ENCODE data around the gene PTPRE.

PTPRE gene, protein sequence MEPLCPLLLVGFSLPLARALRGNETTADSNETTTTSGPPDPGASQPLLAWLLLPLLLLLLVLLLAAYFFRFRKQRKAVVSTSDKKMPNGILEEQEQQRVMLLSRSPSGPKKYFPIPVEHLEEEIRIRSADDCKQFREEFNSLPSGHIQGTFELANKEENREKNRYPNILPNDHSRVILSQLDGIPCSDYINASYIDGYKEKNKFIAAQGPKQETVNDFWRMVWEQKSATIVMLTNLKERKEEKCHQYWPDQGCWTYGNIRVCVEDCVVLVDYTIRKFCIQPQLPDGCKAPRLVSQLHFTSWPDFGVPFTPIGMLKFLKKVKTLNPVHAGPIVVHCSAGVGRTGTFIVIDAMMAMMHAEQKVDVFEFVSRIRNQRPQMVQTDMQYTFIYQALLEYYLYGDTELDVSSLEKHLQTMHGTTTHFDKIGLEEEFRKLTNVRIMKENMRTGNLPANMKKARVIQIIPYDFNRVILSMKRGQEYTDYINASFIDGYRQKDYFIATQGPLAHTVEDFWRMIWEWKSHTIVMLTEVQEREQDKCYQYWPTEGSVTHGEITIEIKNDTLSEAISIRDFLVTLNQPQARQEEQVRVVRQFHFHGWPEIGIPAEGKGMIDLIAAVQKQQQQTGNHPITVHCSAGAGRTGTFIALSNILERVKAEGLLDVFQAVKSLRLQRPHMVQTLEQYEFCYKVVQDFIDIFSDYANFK

DNA sequence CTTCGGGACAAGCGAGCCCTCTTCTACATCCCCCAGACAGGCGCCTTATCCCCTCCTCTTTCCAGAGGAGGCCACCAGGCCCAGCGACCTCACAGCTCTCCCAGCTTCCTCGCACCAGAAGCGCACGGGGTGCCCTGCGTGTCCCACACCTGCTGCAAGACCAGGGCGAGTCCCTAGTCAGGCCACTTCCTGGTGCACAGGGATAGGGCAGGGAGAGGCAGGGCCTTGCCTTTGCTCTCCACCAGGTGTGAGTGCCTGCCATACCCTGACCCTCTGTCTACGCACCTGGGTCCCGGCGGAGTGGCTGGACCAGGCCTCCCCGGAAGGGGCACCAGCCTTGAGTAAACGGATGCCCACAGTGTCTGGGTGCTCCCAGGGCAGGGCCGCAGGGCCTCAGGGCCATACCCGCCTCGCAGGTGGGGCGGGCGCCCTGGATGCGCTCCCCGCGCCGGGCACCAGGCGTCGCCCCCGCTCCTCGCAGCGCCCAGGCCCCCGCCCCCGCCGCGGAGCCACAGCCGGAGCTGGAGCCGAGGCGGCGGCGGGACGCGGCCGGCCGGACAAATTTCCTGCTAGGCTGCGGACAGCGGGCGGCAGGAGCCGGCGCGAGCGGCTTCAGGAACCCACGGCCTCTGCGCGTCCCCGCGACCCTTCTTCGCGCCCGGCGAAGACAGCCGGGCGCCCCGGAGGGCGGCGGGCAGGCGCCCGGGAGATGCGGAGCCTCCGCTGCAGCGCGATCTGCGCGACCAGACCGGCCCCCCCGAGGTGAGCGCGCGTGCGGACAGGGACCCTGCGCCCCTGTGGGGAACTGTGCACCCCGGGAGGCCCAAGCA, at the start of gene PTPRE:
Gene PTPRE (plus strand): TSS at position 556 of the 830 bp plus-strand sequence. CDS start 133,779 bp downstream, outside the sequence.
- DNase-seq, result peak in 1 of 2 experiments; percentile 25

DNA sequence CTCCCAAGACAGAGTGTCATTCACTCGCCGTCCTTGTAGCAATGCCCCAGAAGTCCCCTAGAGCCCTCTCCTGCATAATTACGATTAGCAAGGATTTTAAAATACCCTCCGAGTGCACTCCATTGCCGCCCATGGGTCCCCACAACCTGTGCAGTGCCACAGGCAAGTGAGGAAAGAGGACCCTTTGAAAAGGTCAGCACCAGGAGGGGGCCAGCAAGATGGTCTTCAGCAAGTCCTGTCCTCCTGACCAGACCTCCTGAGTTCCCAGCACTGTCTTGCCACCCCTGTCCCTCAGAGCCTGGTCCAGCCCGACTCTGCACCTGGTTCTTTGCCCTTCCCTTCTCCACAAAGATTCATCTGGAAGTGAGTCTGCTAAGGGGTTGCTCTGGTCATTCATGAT, 46.3 kb upstream of the PTPRE start:
- no peak for DNase-seq

DNA sequence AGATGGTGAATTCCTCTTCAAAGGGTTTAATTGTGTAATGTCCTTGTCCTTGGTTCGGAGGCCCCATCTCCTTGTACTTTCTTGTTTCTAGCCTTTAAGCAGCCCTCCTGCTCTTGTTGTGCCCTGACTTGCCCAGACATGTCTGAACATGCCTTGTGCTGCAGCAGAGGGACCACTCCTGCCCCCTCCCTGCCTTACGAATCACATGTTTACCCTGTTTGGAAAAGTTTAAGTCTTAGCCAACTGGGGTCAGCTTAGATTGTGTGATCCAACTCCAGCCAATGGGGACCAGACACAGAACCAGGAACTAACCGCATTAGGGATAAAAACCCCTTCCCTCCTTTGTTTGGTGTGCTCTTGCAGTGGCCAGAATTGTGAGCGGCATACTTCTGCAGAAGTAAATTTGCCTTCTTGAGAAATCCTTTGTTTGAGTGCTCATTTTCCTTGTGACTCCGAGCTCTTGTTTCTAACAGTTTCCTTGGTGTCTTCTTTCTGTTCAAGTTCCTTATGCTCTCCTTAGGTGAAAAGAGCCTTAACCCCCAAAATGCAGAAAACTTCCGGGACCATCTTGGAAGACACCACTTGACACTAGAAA, 43.6 kb upstream of the PTPRE start:
- no peak for DNase-seq

DNA sequence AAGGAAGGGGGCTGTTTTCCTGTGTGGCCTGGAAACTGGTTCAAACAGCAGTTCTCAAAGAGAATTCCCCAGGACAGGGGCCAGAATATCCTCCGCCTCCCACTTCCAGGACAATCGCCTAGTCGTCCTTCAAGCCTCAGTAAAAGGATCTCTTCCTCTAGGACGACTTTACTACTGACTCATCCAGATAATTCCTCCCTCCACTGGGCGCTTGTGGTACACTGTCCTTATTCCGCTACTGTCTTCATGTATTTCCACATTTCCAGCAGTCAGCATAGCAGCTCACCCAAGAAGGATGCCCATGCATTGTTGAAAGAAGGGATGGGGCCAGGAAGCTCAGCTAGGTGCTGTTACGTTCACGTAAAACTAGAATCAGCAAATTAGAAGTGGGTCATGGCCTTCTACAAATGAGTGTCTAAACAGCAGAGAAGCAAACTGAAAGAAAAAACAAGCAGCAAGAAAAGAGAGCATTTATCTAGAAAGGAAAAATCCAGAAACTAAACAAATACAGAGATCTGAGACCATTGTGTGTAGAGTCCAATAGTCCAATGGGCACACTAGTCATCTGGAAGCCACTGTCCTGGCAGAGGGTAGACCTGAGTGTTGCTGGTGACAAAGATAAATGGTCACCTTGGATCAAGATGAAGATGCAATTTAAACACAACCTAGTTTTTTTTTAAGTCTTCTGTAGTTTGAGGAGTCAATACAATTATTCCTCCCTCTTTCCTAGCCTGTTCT, 40.5 kb upstream of the PTPRE start:
- no peak for DNase-seq

DNA sequence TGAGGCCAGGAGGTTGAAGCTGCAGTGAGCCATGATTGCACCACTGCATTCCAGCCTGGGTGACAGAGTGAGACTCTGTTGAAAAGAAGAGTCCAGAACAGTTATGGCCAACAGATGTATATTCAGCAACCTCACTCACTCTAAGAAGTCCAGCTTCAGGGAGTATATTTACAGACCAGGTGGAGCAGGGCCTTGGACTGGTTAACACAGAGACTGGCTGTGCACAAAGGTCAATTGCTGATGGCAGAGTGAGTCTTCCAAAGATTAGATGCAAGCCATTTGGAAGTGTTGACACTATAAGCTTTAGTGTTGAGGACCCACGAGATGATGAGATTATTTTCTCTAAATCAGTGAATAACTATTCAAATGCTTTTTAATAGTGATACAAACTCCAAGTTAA, 39.1 kb upstream of the PTPRE start:
- DNase-seq, result no peak

DNA sequence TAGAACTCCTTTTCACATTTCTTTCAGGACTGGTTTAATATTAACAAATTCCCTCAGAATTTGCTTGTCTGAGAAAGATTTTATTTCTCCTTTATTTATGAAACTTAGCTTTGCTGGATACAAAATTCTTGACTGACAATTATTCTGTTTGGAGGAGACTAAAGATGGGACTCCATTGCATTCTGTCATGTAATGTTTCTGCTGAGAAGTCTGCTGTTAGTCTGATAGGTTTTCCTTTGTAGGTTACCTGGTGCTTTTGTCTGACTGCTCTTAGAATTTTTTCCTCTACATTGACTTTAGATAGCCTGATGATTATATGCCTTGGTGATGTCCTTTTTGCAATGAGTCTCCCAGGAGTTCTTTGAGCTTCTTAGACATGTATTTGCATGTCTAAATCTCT, 37.6 kb upstream of the PTPRE start:
- no peak for DNase-seq

DNA sequence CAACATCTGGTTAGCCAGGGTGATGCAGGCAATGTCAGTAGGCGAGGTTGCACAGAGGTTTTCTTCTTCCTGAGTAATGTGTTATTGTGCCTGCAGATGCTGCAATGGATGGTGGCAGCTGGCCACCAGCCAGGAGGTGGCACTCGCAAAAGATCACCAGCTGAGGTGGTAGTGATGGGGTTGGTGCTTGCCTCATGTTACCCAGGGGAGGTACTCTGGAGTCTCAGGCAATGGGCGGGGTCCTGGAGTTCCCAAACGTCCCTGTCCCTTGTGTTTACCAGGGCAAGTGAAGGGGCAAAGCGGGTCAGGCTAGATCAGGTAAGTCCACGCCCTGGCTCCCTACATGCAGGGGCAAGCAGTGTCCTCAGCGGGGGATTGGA, 35.3 kb upstream of the PTPRE start:
- no peak for DNase-seq

DNA sequence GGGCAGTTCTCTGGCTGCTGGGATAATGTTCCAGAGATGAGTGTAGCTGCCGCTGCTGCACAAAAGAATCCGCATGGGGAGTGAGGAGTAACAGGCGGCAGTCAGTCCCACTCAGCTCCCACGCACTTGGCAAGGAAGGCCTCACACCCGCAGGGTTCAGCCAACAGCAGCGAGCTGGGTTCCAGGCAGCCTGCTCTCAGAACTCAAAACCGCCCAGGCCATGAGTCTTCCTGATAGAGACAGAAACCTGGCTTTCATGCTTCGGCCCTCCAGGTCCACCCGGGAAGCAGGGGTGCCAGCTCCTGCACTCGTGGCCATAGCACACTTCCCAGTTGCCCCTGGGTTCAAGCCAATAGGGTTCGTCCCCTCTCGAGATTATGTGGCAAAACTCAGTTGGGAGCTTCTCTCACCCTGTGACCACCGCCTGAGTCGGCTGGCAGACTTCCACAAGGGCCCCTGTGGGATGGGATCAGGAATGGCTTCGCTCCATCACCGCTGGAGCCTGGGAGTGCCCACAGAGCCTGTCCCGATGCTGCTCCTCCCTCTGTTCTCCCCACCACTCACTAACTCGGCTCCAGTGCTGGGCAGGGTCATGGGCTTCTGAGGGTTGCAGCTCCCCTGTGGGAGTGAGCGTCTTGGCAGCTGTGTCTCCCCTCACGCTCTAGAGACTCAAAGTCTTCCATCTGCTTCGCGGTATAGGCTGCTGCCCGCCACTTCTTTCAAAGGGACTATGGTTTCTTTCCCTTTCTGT, 34.7 kb upstream of the PTPRE start:
- DNase-seq, result no peak

DNA sequence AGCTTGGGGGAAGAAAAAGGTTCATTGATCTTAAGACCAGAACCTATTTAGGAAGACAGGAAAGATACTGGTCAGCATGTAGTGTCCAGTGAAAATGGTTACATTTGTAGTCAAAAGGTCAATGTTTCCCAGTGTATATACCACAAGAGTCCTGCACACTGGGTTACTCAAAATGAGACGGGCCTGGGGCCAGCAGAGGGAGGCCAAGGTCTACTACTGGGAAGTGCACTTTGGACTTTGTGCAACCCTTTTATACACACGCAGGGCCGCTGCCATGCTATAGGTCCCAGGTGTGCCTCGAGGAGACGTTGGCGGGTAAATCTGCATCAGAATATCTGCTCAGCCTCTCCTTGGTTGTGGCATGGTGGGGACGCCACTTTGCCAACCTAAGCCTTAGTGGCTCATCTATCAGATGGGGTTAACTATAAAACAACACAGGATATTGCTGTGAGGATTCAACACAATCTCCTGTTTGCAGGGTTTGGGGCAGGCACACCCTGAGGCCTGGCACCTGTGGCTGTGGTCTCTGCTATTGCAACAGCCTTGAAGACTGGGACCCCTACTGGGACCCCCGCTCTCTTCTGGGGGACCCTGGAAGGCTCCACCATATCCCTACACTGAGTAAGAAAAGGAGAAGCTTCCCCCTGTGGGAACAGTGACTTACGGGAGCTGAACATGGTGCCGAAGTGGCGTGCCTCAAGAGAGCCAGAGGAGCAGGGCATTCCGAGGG, 33.9 kb upstream of the PTPRE start:
- DNase-seq, result no peak

DNA sequence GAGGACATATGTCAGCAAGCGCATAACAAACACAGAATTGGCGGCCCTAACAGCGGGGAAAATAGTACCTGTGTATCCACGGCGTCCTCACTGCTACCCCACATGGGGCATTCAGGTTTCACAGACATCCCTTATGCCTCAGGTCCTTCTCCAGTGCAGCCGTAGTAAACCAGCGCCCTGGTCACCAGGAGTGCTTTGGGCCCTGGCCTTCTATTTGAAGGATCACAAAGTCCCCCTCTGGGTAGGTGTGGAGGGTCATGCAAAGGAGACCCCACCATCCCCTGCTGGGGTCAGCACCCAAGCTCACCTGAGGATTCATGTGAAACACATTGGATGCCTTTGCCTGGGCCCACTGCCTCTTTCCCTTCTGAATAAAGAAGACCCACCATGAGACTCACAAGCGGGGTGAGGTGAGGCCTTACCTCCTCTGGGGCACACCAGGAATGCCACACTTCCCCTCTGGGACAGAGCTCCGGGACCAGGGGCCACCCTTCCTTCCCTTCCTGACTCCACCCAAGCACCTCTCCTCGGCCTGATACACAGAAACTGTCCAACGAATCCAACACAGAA, 32.9 kb upstream of the PTPRE start:
- DNase-seq, result no peak

DNA sequence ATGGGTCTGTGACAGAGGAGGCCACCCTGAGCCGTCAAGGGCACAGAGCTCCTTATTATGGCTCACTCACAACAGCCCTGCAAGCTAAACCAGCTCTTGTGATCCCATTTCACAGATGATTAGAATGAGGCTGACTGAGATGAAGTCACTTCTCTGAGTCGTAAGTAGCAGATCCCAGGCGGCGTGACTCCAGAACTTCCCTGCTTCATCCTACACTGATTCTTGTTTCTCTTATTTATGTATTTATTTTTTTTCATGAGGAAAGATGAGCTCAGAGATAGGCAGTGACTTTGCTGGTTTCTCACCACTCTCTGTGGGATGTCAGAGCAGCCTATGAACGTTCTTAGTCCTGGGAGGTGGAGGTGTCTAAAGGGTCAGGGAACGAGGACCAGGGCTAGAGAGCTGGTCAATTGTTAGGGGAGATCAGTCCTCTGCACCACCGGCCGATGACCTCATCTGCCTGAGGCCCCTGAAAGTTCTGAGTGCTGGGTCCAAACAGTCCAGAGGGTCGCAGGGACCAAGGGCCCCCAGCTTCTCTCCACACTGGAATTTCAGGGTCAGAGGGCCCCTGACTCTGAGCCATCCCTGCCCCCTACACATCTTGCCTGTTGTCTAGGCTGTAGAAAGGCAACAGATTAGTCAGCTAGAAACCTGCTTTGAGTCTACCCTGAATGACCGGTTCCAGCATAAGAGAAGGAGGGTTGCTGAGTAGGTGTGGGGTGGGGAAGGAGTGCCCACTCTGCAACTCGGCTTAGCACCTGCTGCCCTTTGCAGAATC, 32.0 kb upstream of the PTPRE start:
- no peak for DNase-seq

DNA sequence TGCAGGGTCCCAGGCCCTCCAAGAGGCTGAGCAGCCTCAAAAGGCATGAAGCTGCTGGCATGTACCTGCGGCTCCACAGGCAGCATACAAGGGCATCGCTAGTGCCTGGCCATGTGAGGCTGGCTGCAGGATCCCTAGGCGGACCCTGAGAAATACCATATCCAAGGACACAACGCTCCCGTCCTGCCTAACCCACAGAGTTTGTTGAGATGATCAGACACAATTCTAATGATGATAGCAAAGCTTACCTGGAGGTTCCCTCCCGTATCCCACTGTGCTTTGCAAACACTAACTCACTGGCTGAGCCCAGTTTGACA, 31.5 kb upstream of the PTPRE start:
- no peak for DNase-seq

DNA sequence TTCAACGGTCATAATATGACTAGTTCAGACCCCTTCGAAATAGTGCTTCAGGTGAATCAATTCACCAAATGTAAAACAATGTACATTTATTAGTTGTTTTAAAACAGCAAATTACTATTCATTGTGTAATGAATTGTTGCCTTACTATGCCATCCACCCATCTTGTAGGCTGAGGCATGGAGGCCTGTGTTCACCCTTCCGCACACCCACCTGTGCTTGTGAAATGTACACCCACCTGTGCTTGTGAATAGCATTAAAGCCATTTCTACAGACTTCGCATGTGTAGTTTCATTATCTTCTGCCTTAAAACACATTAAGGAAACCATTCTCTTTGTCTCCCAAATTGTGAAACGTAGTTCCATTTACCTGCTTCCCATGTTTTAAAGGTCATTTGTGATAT, 31.0 kb upstream of the PTPRE start:
- no peak for DNase-seq

DNA sequence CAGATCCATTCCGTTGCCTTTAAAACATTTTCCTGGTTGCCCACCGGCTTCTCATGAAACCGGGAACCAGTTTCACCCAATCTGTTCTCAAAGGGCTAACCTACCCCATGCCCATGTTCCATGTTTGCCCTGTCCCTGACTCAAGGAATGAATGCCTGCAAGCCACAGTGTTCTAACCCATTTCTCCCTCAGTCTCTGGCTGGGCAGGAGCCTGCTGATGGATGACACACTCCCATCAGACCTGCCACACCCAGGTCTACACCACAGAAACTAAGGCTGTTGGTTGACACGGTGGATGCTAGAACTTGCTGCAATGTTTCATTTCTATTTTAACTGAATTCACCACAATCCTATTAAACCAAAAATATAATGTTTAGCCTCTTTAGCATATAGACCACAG, 29.8 kb upstream of the PTPRE start:
- no peak for DNase-seq

DNA sequence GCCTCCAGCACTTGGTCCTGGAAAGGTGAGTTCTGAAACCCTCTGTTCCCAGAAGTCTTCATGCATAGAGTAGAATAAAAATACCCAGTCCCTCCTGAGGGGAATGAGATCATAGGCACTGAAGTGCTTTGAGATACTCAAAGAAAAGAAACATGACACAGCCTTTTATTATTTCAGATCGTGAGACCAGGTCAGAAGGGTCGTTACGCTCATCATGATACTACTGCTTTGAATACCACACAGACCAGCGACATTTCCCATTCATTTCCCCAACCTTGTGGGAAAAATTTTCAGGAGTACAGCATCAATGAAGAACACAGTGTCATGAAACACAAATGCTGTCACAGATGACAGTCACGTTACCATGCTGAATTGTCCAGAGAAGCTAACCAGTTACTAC, 29.2 kb upstream of the PTPRE start:
- DNase-seq, result no peak

DNA sequence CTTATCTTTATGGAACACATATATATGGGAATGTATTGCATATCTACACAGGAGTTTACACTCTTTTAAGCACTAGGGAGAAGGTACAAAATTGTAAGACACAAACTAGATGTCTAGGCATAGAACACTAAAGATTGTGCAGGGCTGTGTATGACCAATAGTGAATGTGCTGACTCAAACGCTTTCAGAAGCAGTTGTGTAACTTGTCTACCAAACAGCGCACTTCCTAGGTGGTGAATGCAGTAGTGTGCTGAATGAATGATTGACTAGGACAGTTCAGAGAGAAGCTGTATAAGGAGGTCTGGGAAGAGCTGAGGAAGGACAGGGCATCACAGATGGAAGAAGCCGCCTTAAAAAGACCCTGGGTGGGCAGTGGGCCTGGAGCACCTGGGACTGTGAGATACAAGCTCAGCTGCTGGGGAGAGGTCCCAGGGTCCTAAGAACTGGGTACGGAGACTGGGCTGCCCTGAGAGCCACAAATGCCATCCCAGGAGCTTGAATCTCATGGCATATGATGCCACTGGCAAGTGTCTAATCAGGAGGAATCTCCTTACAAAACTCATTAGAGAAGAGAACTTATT, 28.3 kb upstream of the PTPRE start:
- DNase-seq, result no peak

DNA sequence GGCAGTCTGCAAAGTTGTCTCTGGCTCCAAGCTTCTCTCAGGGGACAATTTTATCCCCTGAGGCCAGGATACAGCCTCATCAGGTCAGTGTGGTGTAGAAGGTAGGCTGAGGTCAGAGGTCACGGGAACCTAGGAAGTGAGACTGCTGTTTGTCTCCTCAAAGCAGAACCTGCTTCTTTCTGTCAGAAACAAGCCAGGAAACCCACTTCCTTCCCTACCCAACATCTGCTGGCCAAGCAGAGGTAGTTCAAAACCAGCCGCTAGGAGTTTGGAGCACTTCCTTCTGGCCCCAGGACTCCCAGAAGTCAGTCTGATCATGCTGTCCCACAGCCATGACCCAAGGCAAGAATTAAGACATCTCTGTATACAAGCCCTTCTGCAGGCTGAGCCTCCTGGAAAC, 26.3 kb upstream of the PTPRE start:
- no peak for DNase-seq

DNA sequence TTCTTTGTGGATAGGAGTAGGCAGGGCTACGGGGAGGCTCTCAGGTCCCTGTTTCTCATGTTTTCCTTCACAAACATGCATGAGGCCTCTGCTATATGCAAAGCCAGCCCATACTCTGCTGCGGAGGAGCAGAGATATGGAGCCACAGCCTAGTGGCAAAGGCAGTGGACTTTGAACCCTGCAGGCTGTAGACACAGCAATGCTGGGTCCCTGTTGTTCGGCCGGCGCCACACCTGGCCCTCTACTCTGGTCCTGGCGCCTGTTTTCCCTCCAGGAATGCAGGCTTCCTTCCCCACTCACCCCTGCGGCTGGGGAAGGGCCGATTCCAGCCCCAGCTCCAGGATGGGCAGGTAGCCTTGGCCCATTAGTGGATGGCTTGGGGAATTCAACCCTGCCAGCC, 25.6 kb upstream of the PTPRE start:
- DNase-seq, result no peak

DNA sequence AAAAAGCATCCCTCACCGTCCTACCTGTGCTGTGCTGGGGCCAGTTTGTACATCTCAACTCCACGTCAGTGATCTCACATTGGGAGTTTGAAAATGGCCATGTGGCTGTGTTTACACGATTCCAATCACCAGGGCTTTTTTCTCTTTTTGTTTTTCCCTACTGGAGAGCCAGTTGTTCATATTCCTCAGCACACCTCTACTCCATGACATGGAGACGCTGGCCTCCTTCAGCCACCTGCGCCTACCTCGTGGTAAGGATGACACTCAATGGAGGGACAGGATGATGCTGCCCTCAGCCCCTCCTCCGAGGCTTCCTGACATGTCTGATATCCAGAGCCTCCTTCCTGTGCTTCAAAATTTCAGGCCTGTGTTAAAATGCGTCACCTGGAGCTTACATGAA, 24.5 kb upstream of the PTPRE start:
- no peak for DNase-seq

All from NCI-H524 (cell line).